SK-N-SH treated with all-trans-retinoic acid at 6 μM for 48 hours (cell line): ENCODE data around the gene SCN1B.

ENCODE experiments used
- ATAC-seq: fragments of 200-7000 bp; cut with Tn5 transposase; 3 replicates; pipeline ENCODE4 v1.9.1; 2020; ENCODE audit warnings: mild to moderate bottlenecking, moderate library complexity
- ARNTL ChIP-seq: fragments of 450-650 bp; formaldehyde crosslinking; IDR thresholded peaks from 2 replicates; pipeline ENCODE4 v1.5.0; 2020; ENCODE audit warnings: low read depth, mild to moderate bottlenecking, moderate library complexity, borderline replicate concordance
- CREB5 ChIP-seq: fragments of 250-450 bp; sonication (Bioruptor Pico); IDR thresholded peaks from 2 replicates; pipeline ENCODE4 v1.5.1; 2020; ENCODE audit warnings: low read depth, mild to moderate bottlenecking, moderate library complexity
- ESRRG ChIP-seq: fragments of 250-450 bp; sonication (Bioruptor Pico); IDR thresholded peaks from 2 replicates; pipeline ENCODE4 v1.6.1; 2021; ENCODE audit warnings: mild to moderate bottlenecking
- ISL1 ChIP-seq: fragments of 250-450 bp; sonication (Bioruptor Pico); IDR thresholded peaks from 2 replicates; pipeline ENCODE4 v2.1.2; 2022; ENCODE audit warnings: mild to moderate bottlenecking, moderate library complexity
- OSR1 ChIP-seq: fragments of 250-450 bp; sonication (Bioruptor Pico); IDR thresholded peaks from 2 replicates; pipeline ENCODE4 v1.8.0; 2022; ENCODE audit warnings: moderate library complexity, mild to moderate bottlenecking, inconsistent platforms
- POU6F1 ChIP-seq: fragments of 250-450 bp; sonication (Bioruptor Pico); IDR thresholded peaks from 2 replicates; pipeline ENCODE4 v1.8.0; 2021; ENCODE audit warnings: low read depth, mild to moderate bottlenecking, moderate library complexity, borderline replicate concordance
- PPARA ChIP-seq: fragments of 250-450 bp; sonication (Bioruptor Pico); IDR thresholded peaks from 2 replicates; pipeline ENCODE4 v1.5.0; 2020; ENCODE audit warnings: mild to moderate bottlenecking, borderline replicate concordance
- RARB ChIP-seq: fragments of 250-450 bp; sonication (Bioruptor Pico); IDR thresholded peaks from 2 replicates; pipeline ENCODE4 v1.8.0; 2021; ENCODE audit warnings: mild to moderate bottlenecking, moderate library complexity
- SNAI2 ChIP-seq: fragments of 250-450 bp; sonication (Bioruptor Pico); IDR thresholded peaks from 2 replicates; pipeline ENCODE4 v1.5.0; 2020; ENCODE audit warnings: mild to moderate bottlenecking, moderate library complexity
- TOX ChIP-seq: fragments of 250-450 bp; sonication (Bioruptor Pico); IDR thresholded peaks from 2 replicates; pipeline ENCODE4 v1.8.0; 2021; ENCODE audit warnings: mild to moderate bottlenecking, moderate library complexity, borderline replicate concordance
- TSHZ2 ChIP-seq: fragments of 250-450 bp; sonication (Bioruptor Pico); IDR thresholded peaks from 2 replicates; pipeline ENCODE4 v1.5.0; 2020; ENCODE audit warnings: mild to moderate bottlenecking, moderate library complexity
- ZC3H10 ChIP-seq: fragments of 250-450 bp; sonication (Bioruptor Pico); IDR thresholded peaks from 2 replicates; pipeline ENCODE4 v1.5.1; 2021; ENCODE audit warnings: mild to moderate bottlenecking, moderate library complexity
- ZFP3 ChIP-seq: fragments of 250-450 bp; sonication (Bioruptor Pico); IDR thresholded peaks from 2 replicates; pipeline ENCODE4 v1.5.0; 2020; ENCODE audit warnings: mild to moderate bottlenecking, moderate library complexity
- ZFP30 ChIP-seq: fragments of 450-650 bp; formaldehyde crosslinking; IDR thresholded peaks from 2 replicates; pipeline ENCODE4 v1.5.0; 2022; ENCODE audit warnings: mild to moderate bottlenecking, moderate library complexity
- ZNF565 ChIP-seq: fragments of 450-650 bp; formaldehyde crosslinking; conservative IDR thresholded peaks from 2 replicates; pipeline ENCODE4 v1.5.0; 2020; ENCODE audit warnings: low read depth, mild to moderate bottlenecking, moderate library complexity
- ZNF70 ChIP-seq: fragments of 450-650 bp; formaldehyde crosslinking; IDR thresholded peaks from 2 replicates; pipeline ENCODE4 v1.5.0; 2020; ENCODE audit warnings: mild to moderate bottlenecking, moderate library complexity
- ZNF8 ChIP-seq: fragments of 450-650 bp; formaldehyde crosslinking; IDR thresholded peaks from 2 replicates; pipeline ENCODE4 v1.5.0; 2020; ENCODE audit warnings: mild to moderate bottlenecking, moderate library complexity
- TF ChIP-seq, protein P1 (sequence below): fragments of 250-450 bp; sonication (Bioruptor Pico); IDR thresholded peaks from 2 replicates; pipeline ENCODE4 v1.8.0; 2020; ENCODE audit warnings: mild to moderate bottlenecking, moderate library complexity, borderline replicate concordance

The SCN1B gene

GRCh38 chr19:35000338-35000646 lies 30.0 kb upstream of the SCN1B start:
- no peak for ATAC-seq
- no peak for TF ChIP-seq CREB5 (CRISPR knock-in tag)
- TF ChIP-seq TSHZ2 (CRISPR knock-in tag) = no peak
- no peak for TF ChIP-seq RARB (CRISPR knock-in tag)
- no peak for TF ChIP-seq ZFP3
- no peak for TF ChIP-seq OSR1
- TF ChIP-seq ZNF8 (CRISPR knock-in tag) = no peak
- TF ChIP-seq TOX (CRISPR knock-in tag) = no peak
- TF ChIP-seq ZFP30 (CRISPR knock-in tag) = no peak
- no peak for TF ChIP-seq ESRRG
- no peak for TF ChIP-seq ARNTL (CRISPR knock-in tag)
- TF ChIP-seq ISL1 (CRISPR knock-in tag) = no peak
- TF ChIP-seq ZC3H10 (CRISPR knock-in tag) = no peak
- no peak for TF ChIP-seq POU6F1 (CRISPR knock-in tag)
- no peak for TF ChIP-seq ZNF70
- TF ChIP-seq ZNF565 (CRISPR knock-in tag) = no peak
- TF ChIP-seq PPARA (CRISPR knock-in tag) = no peak

DNA sequence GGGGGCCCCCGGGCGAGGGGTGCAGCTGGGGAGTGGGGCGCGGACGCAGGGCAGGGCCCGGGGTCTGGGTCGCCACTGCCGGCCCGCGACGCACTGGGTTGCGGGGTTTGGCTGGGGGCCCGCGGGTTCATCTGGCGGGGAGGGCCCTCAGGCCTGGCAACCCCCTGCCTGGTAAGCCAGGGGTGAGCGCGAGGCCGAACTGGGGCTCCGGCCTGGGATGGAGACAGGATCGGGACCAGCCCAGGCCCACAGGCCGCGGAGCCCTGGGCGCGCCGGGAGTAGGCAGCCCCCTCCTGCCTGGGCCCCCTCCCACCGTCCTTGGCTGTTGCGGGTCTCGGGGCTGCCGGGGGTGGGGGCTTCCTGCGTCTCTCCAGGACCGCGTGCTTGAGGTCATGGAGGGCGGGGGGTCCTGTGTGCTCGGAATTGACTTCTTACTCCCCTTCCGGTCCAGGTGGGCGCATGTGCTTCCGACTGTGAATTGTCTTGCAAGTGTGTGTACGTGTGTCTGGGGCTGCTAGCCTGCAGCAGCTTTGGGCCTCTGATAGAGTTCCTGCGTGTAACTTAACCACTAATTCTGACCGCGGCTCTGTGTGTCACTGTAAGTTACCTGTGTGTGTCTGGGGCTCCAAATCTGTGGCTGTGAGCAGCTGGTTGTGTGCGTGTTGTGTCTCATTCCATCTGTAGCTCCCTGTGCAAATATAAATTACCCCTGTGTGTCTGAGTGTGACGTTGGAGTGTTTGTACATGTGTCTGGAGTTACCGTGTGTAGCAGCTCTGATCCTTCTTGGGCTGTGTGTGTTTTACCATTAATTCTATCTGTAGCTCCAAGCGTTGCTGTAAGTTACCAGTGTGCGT lies 29.4 kb upstream of the SCN1B start:
- ATAC-seq = peak; percentile 35
- no peak for TF ChIP-seq ZFP3
- TF ChIP-seq, protein P1, sequence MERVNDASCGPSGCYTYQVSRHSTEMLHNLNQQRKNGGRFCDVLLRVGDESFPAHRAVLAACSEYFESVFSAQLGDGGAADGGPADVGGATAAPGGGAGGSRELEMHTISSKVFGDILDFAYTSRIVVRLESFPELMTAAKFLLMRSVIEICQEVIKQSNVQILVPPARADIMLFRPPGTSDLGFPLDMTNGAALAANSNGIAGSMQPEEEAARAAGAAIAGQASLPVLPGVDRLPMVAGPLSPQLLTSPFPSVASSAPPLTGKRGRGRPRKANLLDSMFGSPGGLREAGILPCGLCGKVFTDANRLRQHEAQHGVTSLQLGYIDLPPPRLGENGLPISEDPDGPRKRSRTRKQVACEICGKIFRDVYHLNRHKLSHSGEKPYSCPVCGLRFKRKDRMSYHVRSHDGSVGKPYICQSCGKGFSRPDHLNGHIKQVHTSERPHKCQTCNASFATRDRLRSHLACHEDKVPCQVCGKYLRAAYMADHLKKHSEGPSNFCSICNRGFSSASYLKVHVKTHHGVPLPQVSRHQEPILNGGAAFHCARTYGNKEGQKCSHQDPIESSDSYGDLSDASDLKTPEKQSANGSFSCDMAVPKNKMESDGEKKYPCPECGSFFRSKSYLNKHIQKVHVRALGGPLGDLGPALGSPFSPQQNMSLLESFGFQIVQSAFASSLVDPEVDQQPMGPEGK = 0 out of 2 replicates have a peak, but pooled peaks have one; percentile 35
- TF ChIP-seq CREB5 (CRISPR knock-in tag) = no peak

- no peak for TF ChIP-seq OSR1
- TF ChIP-seq CREB5 (CRISPR knock-in tag) = no peak
- TF ChIP-seq RARB (CRISPR knock-in tag) = no peak
- no peak for TF ChIP-seq SNAI2 (CRISPR knock-in tag)
- TF ChIP-seq ISL1 (CRISPR knock-in tag) = no peak
- no peak for TF ChIP-seq POU6F1 (CRISPR knock-in tag)
- TF ChIP-seq, protein P1 = no peak
- ATAC-seq = no peak
Measured at GRCh38 chr19:35002037-35002535, 28.2 kb upstream of the SCN1B start.
